ENCODE data around the gene KCTD6. TPM values are rescaled to one million over a fixed set of nuclear protein-coding genes. Genes with fewer than 3 reads are reported as not detected.

Gene KCTD6
- total and polyA plus RNA-seq, 2 experiments from 2014 or later = 28.3 to 34.6 TPM

GRCh38 chr3:58521917-58522631 lies 30.2 kb downstream of the KCTD6 start:
- H3K4me1 Mint-ChIP-seq = peaks cover 33% of the 10 kb centered on the region
- TF ChIP-seq EZH2phosphoT487 (IDR thresholded peaks at IDR 0.05; ENCODE audit: unreplicated experiment) (no peak), EZH2 (IDR thresholded peaks at IDR 0.05; ENCODE audit: low read depth, unreplicated experiment) (no peak), CTCF (conservative IDR thresholded peaks at IDR 0.05; ENCODE audit: low read depth in 2 of 2) (no peak), REST (IDR thresholded peaks at IDR 0.05; ENCODE audit: unreplicated experiment) (peak; percentile 49), NANOG (IDR thresholded peaks at IDR 0.05; ENCODE audit: borderline replicate concordance) (no peak)
- no peaks in the 10 kb centered on the region for H3K9me2 ChIP-seq (ENCODE audit: insufficient read depth)

GRCh38 chr3:58522759-58523425 lies 31.0 kb downstream of the KCTD6 start:
- H3K9me2 ChIP-seq (ENCODE audit: insufficient read depth) = no peaks in the 10 kb centered on the region
- no peak overlapping the region for H3K27ac Mint-ChIP-seq
- H3K27ac ChIP-seq (ENCODE audit: low read depth) = no peak overlapping the region
- ATAC-seq (peak; percentile 30), DNase-seq (ENCODE audit: low spot score) (no peak)
- no peaks in the 10 kb centered on the region for H3K36me3 Mint-ChIP-seq (ENCODE audit: low read depth)
- H3K27me3 ChIP-seq (ENCODE audit: insufficient read depth) = no peaks in the 10 kb centered on the region
- no peaks in the 10 kb centered on the region for H3F3A ChIP-seq (replicated peaks; ENCODE audit: low read depth)
- H3K4me1 Mint-ChIP-seq = peaks cover 33% of the 10 kb centered on the region
- peaks cover 9% of the 10 kb centered on the region for H3K27me3 Mint-ChIP-seq (ENCODE audit: insufficient read depth, low read depth, poor library complexity)
- TF ChIP-seq ZNF114 (CRISPR knock-in tag; IDR thresholded peaks at IDR 0.05) (no peak), EZH2phosphoT487 (IDR thresholded peaks at IDR 0.05; ENCODE audit: unreplicated experiment) (no peak)
- H3K9me3 Mint-ChIP-seq = peaks cover 9% of the 10 kb centered on the region; the same call in 1 of the 3 replicates
- H3K4me1 ChIP-seq (ENCODE audit: insufficient read depth) = peaks cover 26% of the 10 kb centered on the region
- no peak overlapping the region for H3K4me2 ChIP-seq
- H3K79me2 ChIP-seq (replicated peaks; ENCODE audit: insufficient read depth) = no peaks in the 10 kb centered on the region
- no peaks in the 10 kb centered on the region for H3K36me3 ChIP-seq (ENCODE audit: insufficient read depth)
- no peak overlapping the region for H3K4me3 ChIP-seq
- no peak overlapping the region for H3K4me3 Mint-ChIP-seq
- H4K20me1 ChIP-seq (replicated peaks; ENCODE audit: insufficient read depth) = no peaks in the 10 kb centered on the region
- H2AFZ ChIP-seq = peak overlapping the region; percentile 94; the same call in 1 of the 2 replicates

More at GRCh38 chr3:58521917-58522631, 30.2 kb downstream of the KCTD6 start:
- Histone ChIP-seq H3K4me1 (ENCODE audit: insufficient read depth) (peaks cover 26% of the 10 kb centered on the region), H3K36me3 (ENCODE audit: insufficient read depth) (no peaks in the 10 kb centered on the region), H4K20me1 (replicated peaks; ENCODE audit: insufficient read depth) (no peaks in the 10 kb centered on the region), H2AFZ (peak overlapping the region; percentile 94), H3K27ac (ENCODE audit: low read depth) (no peak overlapping the region), H3K79me2 (replicated peaks; ENCODE audit: insufficient read depth) (no peaks in the 10 kb centered on the region), H3K4me3 (no peak overlapping the region), H3K27me3 (ENCODE audit: insufficient read depth) (no peaks in the 10 kb centered on the region), H3K4me2 (no peak overlapping the region), H3F3A (replicated peaks; ENCODE audit: low read depth) (no peaks in the 10 kb centered on the region)
- Mint-ChIP-seq H3K36me3 (ENCODE audit: low read depth) (no peaks in the 10 kb centered on the region), H3K27me3 (ENCODE audit: insufficient read depth, low read depth, poor library complexity) (peaks cover 9% of the 10 kb centered on the region), H3K27ac (no peak overlapping the region), H3K9me3 (peaks cover 9% of the 10 kb centered on the region; the same call in 1 of the 3 replicates), H3K4me3 (no peak overlapping the region; the same call in 2 of the 3 replicates)
- peak; percentile 77 for ATAC-seq
- peak; percentile 53 for DNase-seq (ENCODE audit: low spot score)
